ENCODE measurements around the gene SNAPIN.
A peak's percentile ranks its signal among the peaks of the same experiment; 100 is the strongest.
"Not testable (repeated sequence)": the region's sequence is repeated elsewhere in the genome, so short reads cannot be mapped to it uniquely, and the experiment has no call there.

SNAPIN gene

DNA sequence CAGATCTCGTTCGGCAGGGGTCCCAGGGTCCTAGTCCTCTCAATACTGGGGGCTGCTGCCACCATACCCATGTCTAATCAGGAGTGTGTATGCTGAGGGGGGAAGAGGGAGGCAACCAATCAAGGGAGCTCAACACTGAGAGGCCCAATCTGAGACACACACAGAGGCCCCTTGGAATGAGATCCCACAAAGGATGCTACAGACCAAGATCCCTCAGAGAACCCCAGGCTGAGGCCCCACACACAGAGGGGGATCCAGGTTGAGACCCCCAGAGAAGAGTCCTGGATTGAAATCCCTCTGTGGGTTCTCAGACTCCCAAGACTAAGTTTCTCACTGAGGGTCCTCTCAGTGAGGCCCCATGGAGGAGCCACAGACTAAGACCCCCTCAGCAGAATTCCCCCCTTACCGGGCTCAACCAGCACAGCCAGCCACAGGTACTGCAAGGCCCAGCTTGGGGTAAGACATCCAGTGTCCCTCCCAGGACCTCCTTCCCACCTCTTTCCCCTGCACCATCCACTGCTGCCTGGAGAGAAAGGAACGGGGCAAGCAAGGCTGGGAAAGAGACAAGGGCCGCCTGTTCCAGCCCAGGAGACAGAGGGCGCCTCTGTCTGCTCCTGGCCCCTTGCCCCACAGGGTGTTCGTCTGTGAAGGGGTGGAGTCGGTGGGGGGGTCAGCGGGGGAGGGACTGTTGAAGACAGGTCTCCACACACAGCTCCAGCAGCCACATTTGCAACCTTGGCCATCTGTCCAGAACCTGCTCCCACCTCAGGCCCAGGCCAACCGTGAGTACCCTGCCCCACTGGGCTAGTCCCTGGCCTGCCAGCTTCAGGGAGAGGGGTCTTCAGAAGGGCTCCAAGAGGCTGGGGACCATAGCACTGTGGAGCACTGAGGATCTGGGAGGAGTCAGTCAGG, 30.5 kb upstream of the SNAPIN start, which contains the start of gene S100A1:
S100A1 (plus strand) TSS at position 720 of the 912 bp plus-strand sequence. CDS start 2,088 bp downstream, outside the sequence.
- no peak for DNase-seq

- no peak for DNase-seq
Observed at GRCh38 chr1:153628638-153629342, 29.7 kb upstream of the SNAPIN start.

GRCh38 chr1:153629343-153629665, 29.2 kb upstream of the SNAPIN start:
- no peak for DNase-seq

DNA sequence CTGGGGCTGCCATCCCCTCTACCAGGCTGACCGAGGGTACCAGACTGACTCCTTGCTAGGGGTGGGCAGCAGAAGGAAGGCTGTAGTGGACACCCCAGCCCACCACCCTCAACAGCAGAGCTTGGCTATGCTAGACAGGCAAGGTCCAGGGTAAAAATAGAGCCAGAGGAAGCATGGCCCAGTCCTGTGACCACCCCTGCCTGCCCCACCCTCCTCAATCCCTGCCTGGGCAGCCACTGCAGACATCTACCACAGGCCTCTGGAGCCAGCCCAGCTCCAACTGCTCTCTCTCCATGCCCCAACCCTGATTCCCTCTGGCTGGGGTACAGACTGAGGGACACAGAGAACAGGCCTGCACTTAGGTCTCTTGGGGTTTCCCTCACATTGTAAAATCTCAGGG, 28.5 kb upstream of the SNAPIN start:
- no peak for DNase-seq

DNA sequence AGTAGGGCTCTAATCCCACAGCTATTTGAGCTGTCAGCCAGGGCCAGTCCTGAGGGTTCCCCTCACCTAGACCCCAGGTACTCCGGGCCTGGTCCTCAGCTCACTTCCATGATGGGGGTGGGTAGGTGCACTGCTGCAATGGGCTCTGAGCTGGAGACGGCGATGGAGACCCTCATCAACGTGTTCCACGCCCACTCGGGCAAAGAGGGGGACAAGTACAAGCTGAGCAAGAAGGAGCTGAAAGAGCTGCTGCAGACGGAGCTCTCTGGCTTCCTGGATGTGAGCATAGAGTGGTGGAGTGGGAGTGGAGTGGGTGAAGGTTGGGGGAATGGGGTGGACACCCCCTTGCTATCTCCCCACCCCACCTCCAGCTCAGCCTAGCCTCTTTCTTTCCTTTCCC, 28.1 kb upstream of the SNAPIN start:
- DNase-seq, result no peak

GRCh38 chr1:153631047-153632022, 27.2 kb upstream of the SNAPIN start:
- DNase-seq, result no peak

DNA sequence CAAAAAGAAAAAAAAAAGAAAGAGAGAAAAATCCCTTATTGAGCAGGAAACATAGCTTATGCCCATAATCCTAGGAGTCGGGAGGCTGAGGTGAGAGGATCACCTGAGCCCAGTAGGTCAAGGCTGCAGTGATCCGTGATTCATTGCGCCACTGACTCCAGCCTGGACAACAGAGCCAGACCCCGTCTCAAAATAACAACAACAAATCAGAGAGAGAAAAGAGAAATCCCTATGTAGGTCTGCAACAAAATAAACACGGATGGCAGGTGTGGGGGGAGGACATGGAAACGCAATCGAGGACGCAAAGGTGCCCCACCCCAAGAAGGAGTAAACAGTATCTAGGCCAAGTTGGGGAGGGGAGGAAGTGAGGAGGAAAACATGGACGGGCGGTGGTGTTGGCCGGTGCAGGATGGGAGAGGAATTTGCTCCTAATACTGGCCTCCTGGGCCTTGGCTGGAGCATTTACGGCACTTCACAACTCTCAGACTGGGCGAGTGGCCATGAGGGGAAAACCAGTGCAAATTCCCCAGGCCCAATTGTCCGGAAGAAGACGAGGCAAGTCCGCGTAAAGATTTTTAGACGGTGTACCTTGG, 25.2 kb upstream of the SNAPIN start:
- DNase-seq, result no peak

- DNase-seq, result peak; percentile 97
Observed at GRCh38 chr1:153633754-153634665, 24.5 kb upstream of the SNAPIN start, which contains the start of gene CHTOP. Gene CHTOP (plus strand): TSS chr1:153634066. CDS start chr1:153636589, 2,523 bp downstream.

GRCh38 chr1:153635872-153636271, 22.6 kb upstream of the SNAPIN start:
- no peak for DNase-seq

DNA sequence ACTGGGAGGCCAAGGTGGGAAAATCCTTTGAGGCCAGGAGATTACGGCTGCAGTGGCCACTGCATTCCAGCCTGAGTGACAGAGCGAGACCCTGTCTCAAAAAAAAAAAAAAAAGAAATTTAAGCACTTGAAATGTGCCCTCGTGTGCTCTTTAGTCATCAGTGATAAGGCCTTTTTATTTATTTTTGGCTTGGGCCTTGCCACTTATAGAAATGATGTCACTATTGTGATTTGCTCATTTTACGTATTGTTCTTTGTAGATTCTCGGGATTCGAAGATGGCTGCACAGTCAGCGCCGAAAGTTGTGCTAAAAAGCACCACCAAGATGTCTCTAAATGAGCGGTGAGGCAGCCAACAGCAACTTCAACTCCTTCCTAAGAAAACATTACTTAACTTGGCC, 22.2 kb upstream of the SNAPIN start:
- DNase-seq, result no peak

DNA sequence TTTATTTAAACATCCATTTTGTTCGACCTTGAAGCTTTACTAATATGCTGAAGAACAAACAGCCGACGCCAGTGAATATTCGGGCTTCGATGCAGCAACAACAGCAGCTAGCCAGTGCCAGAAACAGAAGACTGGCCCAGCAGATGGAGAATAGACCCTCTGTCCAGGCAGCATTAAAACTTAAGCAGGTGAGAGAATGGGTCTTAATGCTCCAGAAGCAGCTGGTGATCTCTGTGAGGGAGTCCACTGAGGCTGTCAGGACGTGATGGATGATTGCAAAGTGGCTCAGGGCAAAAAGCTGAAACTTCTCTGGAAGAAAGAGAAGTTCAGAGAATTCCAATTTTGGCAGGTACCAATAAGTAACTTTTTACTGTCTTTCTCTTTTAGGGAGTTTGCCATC, 20.2 kb upstream of the SNAPIN start:
- no peak for DNase-seq

GRCh38 chr1:153639280-153639679, 19.2 kb upstream of the SNAPIN start:
- no peak for DNase-seq

- DNase-seq, result not testable (repeated sequence)
Observed at GRCh38 chr1:153640213-153640612, 18.3 kb upstream of the SNAPIN start.

DNA sequence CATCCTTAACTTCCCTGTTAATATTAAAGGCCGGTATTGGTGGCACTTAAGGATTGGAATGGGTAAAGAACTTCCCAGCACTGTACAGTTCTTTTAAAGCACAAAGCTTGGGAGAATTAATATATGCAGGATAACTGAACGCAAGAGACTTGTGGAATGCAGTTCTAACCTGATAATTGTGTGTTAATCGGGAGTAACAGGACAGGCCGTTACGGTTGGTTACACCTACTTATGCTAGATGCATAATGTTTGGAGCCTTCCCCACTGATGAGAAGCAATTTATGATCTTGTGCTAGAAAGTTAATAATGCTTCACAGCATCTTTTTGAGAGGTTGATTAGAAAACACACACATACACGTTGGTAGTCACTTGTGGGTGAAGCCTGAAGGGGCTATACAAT, 17.6 kb upstream of the SNAPIN start:
- no peak for DNase-seq

DNA sequence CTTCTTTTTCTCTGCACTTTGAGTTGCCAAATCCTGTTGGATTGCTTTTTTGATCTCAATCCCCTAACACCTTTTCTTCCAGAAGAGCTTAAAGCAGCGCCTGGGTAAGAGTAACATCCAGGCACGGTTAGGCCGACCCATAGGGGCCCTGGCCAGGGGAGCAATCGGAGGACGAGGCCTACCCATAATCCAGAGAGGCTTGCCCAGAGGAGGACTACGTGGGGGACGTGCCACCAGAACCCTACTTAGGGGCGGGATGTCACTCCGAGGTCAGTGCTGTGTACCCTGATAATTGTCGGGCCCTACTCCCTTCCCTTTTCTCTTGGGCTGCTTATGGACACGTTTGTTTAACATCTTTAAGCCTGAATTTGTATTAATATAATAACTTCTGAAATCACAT, 16.3 kb upstream of the SNAPIN start:
- no peak for DNase-seq

- DNase-seq, result no peak
Observed at GRCh38 chr1:153643100-153643499, 15.4 kb upstream of the SNAPIN start.

DNA sequence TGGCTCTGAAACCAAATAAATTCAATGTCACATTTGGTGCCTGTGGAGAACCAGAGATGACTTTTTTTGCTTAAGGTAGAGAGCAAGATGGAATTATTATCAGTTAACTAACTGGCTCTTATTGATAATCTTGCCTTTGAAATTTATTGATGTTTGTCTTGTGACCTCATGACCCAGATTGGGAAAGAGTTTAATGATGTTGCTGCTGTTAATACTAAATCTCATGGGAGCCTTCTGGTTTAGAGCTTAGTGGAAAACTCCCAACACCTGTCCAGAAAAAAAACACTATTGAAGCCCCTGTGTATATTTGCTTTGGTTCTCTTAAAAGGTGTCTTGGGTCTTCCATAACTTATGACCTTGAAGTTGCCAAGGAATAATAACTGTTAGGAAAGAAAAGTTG, 14.7 kb upstream of the SNAPIN start:
- no peak for DNase-seq

- no peak for DNase-seq
Observed at GRCh38 chr1:153646672-153647345, 11.7 kb upstream of the SNAPIN start.

DNA sequence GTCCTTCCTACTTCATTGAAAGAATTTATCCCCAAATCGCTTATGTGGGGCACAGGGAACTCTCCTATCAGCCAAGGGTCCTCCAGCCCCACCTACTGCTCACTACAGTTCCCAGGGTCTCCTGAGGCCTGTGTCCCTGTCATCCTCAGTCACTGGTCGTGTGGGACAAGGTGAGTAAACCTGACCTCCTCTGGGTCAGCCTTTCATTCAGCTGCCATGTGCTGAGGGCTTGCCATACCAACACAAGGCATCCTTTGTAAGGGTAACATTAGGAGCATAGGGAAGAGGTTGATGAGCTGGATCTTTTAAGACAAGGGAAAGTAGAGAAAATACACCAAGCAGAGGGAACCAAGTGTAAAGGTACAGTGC, 11.2 kb upstream of the SNAPIN start:
- no peak for DNase-seq

DNA sequence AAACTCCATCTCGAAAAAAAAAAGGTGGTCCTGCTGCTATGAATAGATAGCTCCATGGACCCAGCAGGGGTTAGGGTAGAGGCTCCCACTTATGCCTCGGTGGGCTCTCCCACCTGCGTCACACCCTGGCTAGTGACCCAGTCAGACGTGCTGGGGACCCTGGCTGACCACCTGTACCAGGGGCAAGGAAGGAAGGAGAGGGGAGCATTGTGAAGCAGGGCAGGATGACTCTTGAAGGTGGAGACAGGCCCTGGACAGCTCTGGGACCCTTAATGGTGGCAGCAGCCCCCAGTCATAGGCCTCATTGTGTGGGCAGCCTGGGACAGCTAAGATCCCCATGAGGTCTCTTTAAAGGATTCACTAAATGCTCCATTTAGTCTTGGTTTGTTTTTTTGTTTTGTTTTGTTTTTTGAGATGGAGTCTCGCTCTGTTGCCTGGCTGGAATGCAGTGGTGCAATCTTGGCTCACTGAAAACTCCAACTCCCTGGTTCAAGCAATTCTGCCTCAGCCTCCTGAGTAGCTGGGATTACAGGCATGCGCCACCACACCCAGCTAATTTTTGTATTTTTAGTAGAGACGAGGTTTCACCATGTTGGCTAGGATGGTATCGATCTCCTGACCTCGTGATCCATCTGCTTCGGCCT, 10.4 kb upstream of the SNAPIN start:
- DNase-seq, result no peak
